ENCODE measurements around the gene AEBP2. TPM values are rescaled to one million over a fixed set of nuclear protein-coding genes. Genes with fewer than 3 reads are reported as not detected.

Gene AEBP2
- total RNA-seq, 1 donor = 17.9 TPM

DNA sequence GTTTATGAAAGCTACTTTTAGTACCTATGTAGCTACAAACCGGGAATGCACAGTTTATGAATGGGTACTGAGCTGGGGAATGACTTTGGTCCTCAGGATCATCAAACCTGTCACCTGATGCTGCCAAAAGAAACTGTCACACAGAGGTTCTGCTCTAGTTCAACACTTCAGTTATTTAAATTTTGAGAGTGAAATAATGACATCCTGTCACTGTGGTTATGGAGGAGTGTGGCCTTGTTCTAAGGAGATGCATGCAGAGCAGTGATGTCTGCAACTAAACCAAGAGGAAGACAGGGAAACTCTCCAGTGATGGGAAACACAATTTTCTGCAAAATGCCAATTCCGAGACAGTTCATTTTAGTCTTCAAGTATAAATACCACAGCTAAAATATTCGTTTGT lies 4.8 kb upstream of the AEBP2 start:
- no peak for DNase-seq (ENCODE audit: low read depth)
- TF ChIP-seq, protein P1, sequence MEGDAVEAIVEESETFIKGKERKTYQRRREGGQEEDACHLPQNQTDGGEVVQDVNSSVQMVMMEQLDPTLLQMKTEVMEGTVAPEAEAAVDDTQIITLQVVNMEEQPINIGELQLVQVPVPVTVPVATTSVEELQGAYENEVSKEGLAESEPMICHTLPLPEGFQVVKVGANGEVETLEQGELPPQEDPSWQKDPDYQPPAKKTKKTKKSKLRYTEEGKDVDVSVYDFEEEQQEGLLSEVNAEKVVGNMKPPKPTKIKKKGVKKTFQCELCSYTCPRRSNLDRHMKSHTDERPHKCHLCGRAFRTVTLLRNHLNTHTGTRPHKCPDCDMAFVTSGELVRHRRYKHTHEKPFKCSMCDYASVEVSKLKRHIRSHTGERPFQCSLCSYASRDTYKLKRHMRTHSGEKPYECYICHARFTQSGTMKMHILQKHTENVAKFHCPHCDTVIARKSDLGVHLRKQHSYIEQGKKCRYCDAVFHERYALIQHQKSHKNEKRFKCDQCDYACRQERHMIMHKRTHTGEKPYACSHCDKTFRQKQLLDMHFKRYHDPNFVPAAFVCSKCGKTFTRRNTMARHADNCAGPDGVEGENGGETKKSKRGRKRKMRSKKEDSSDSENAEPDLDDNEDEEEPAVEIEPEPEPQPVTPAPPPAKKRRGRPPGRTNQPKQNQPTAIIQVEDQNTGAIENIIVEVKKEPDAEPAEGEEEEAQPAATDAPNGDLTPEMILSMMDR (IDR thresholded peaks at IDR 0.05; ENCODE audit: insufficient read depth, low read length) = no peak

DNA sequence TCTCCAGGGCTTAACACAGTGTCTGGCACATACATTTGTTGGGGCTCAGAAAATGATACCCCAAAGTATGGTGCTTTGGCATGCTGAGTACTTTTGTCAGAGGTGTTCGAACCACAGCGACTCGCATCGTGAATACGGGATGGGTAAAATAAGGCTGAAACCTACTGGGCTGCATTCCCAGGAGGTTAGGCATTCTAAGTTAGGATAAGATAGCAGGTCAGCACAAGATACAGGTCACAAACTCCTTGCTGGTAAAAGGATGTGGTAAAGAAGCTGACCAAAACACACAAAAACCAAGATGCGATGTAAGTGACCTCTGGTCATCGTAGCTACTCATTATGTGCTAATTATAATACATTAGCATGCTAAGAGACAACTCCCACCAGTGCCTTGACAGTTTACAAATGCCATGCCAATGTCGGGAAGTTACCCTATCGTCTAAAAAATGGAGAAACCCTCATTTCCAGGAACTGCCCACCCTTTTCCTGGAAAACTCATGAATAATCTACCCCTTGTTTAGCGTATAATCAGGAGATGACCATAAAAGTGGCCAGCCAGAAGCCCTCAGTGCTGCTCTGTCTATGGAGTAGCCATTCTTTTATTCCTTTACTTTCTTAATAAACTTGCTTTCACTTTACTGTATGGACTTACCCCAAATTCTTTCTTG lies 3.3 kb upstream of the AEBP2 start:
- TF ChIP-seq, protein P1 (IDR thresholded peaks at IDR 0.05; ENCODE audit: insufficient read depth, low read length) = no peak
- DNase-seq (ENCODE audit: low read depth) = no peak

More for the DNA sequence above, 4.8 kb upstream of the AEBP2 start:
- no peak overlapping the region for H3K4me3 ChIP-seq (ENCODE audit: low read depth, low read length)

DNA sequence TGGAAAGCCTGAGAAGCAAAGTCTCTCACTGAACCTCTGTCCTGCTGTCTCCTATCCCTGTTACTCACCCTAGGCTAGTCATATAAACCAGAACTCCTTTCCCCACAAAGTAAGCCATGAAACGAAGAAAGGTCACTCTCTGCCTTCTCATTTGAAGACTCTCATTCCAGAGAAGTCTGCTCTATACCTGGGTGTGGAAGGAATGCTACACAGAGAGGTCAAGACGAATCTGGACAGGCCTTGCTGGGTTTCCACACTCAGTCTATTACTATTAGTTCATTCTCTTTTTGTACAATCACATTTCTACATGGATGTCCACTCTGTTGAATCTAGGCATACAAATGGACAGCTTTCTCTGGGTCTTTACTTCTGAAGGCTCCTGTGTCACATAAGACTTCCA lies 2.4 kb upstream of the AEBP2 start:
- H3K4me3 ChIP-seq (ENCODE audit: low read depth, low read length) = no peak overlapping the region
- TF ChIP-seq, protein P1 (IDR thresholded peaks at IDR 0.05; ENCODE audit: insufficient read depth, low read length) = no peak

More for the DNA sequence above, 3.3 kb upstream of the AEBP2 start:
- H3K4me3 ChIP-seq (ENCODE audit: low read depth, low read length) = no peak overlapping the region

DNA sequence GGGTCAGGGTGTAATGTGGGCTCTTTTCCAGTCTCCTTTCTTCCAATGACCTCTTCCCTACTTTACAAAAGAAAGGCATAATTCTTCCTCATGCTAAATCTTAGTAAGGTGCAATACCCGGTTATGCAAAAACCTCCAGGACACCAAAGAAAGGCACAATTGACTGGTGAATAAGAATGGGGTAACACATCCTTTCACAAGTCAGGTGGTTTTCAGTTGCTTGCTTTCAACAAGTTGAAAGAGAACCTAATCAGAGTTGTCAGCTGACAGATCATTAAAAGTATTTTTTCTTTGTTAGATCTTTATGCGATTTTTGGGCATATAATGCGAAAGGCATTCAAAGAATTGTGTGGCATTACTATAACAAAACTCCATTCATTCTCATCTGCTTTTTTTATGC lies 1.3 kb upstream of the AEBP2 start:
- no peak for DNase-seq (ENCODE audit: low read depth)
- no peak overlapping the region for H3K4me3 ChIP-seq (ENCODE audit: low read depth, low read length)
- TF ChIP-seq, protein P1 (IDR thresholded peaks at IDR 0.05; ENCODE audit: insufficient read depth, low read length) = no peak

More for the DNA sequence above, 2.4 kb upstream of the AEBP2 start:
- no peak for DNase-seq (ENCODE audit: low read depth)

DNA sequence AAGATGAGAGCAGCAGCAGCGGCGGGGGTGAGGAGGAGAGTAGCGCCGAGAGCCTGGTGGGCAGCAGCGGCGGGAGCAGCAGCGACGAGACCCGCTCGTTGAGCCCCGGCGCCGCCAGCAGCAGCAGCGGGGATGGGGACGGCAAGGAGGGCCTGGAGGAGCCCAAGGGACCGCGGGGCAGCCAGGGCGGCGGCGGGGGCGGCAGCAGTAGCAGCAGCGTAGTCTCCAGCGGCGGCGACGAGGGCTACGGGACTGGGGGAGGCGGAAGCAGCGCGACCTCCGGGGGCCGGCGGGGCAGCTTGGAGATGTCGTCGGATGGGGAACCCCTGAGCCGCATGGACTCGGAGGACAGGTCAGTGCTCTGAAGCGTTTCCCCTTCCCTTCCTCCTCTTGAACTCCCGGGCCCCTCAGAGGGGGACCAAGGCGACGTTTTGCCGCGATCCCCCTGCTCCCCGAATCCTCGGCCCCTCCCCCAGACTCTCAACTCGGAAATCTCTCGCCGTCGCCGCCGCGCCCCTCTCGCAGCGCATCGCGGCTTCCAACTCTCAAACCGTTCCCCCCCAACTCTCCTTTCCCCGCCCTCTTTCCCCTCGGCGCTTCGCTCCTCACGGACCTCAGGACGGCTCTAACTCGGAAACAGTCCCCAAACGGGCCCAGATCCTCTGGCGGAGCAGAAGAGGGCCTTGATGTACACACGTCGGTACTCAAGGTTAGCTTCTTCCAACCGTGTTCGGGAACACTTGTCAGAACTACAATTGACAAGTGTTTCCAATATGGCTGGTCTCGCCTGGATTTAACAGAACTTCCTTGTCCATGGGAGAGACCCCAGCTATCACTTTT lies 947 bp downstream of the AEBP2 start:
- TF ChIP-seq, protein P1 (IDR thresholded peaks at IDR 0.05; ENCODE audit: insufficient read depth, low read length) = no peak
- peak; percentile 50 for DNase-seq (ENCODE audit: low read depth)
- peak overlapping the region; percentile 93 for H3K4me3 ChIP-seq (ENCODE audit: low read depth, low read length)

DNA sequence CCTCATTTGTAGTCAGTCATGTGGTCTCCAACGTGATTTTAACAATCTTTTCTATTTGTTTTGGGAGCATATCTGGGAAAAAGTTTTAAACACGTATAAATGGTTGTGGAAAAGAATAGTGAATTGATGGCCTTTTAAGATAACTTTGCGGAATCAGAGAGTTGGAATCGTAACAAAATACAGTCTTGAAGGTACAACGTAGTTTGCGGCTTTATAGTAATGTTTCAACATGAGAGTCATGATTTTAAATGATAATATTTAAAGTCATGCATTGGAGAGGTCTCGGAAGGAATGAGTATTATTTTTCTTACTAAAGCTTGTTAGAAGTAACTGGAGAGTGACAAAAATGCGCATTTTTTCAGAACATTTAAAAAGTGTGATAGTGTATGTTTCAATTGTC lies 1.6 kb downstream of the AEBP2 start:
- DNase-seq (ENCODE audit: low read depth) = peak; percentile 44
- H3K4me3 ChIP-seq (ENCODE audit: low read depth, low read length) = peak overlapping the region; percentile 93
- TF ChIP-seq, protein P1 (IDR thresholded peaks at IDR 0.05; ENCODE audit: insufficient read depth, low read length) = no peak
